Measurements from ENCODE around the gene SYP. TPM values are rescaled to one million over a fixed set of nuclear protein-coding genes. Genes with fewer than 3 reads are reported as not detected.

Gene SYP
- total and polyA plus RNA-seq, 12 donors = 0.59 to 2.9 (median 1.2) TPM

DNA sequence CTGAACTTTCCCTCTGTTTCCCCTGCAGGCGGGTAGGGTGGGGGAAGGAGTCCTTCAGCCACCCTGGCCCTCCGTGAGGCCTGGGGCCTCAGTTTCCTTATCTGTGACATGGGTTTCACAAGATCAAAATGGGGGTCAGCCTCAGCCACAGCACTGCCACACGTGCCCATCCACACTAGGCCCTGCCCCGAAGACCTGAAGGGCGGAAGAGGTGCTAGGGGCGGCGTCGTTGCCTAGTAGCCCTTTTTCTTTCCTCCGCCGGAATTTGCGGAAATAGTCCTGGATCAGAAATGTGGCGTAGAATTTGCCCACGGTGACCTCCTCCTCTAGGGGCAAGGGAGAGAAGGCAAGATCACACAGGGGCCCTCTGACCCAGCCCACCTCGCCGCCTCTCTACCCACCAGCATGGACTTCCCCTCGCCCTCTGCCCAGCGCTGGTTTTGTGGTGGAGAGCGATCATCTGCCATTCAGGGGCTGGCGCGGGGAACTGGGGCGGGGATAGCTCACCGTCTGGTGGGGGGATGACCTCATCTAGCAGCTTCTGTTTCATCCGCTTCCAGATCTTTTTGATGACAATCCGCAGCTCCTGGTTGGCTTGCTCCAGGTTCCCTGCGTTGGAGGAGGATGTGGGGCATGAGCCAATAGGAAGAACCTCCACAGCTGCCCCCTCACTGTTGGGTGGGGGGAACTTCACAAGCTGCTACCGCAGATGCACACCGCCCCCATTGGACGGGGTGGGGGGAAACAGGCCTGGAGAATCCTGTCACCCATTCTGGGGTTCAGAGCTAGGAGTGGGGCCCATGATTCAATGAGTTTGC is 9.7 kb upstream of the SYP start:
- WGBS, 2 donors = 21 to 24% methylated on average over 28 of the region's 28 CpGs
- TF ChIP-seq, protein P1, sequence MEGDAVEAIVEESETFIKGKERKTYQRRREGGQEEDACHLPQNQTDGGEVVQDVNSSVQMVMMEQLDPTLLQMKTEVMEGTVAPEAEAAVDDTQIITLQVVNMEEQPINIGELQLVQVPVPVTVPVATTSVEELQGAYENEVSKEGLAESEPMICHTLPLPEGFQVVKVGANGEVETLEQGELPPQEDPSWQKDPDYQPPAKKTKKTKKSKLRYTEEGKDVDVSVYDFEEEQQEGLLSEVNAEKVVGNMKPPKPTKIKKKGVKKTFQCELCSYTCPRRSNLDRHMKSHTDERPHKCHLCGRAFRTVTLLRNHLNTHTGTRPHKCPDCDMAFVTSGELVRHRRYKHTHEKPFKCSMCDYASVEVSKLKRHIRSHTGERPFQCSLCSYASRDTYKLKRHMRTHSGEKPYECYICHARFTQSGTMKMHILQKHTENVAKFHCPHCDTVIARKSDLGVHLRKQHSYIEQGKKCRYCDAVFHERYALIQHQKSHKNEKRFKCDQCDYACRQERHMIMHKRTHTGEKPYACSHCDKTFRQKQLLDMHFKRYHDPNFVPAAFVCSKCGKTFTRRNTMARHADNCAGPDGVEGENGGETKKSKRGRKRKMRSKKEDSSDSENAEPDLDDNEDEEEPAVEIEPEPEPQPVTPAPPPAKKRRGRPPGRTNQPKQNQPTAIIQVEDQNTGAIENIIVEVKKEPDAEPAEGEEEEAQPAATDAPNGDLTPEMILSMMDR (IDR thresholded peaks at IDR 0.05) = peak in 2 of 9 donors; percentile 6
- H3K27me3 ChIP-seq = peaks cover 0 to 26% (median 0%) of the 10 kb centered on the region in 7 donors
- H3K36me3 ChIP-seq = no peaks in the 10 kb centered on the region
- ATAC-seq (peak in 5 of 8 donors; percentile 38 to 88 (median 56)), DNase-seq (no peak)
- intact Hi-C loops (cut with DNase I) = no loop called here
- H3K27ac ChIP-seq = no peak overlapping the region
- no peaks in the 10 kb centered on the region for H3K9me3 ChIP-seq
- peak overlapping the region in 5 of 10 donors; percentile 7 to 31 (median 25) for H3K4me3 ChIP-seq
- H3K4me1 ChIP-seq = no peaks in the 10 kb centered on the region

GRCh38 chrX:49208399-49208798 is 8.4 kb upstream of the SYP start:
- ATAC-seq = no peak
- Histone ChIP-seq H3K27me3 (peaks cover 0 to 26% (median 0%) of the 10 kb centered on the region in 7 donors), H3K36me3 (no peaks in the 10 kb centered on the region), H3K4me1 (no peaks in the 10 kb centered on the region), H3K9me3 (no peaks in the 10 kb centered on the region), H3K4me3 (no peak overlapping the region), H3K27ac (no peak overlapping the region)
- TF ChIP-seq, protein P1 (IDR thresholded peaks at IDR 0.05) = no peak
- no peak for DNase-seq
- WGBS, 2 donors = 89 to 96% methylated on average over 5 of the region's 5 CpGs
- intact Hi-C loops (cut with DNase I) = no loop called here

GRCh38 chrX:49206543-49206942 is 6.5 kb upstream of the SYP start:
- H3K4me3 ChIP-seq = no peak overlapping the region
- peaks cover 0 to 26% (median 0%) of the 10 kb centered on the region in 7 donors for H3K27me3 ChIP-seq
- no peaks in the 10 kb centered on the region for H3K36me3 ChIP-seq
- TF ChIP-seq, protein P1 (IDR thresholded peaks at IDR 0.05) = no peak
- H3K4me1 ChIP-seq = no peaks in the 10 kb centered on the region
- DNase-seq = no peak
- WGBS, 2 donors = 82 to 89% methylated on average over 5 to 8 of the region's 8 CpGs
- ATAC-seq = no peak
- intact Hi-C loops (cut with DNase I) = no loop called here
- no peak overlapping the region for H3K27ac ChIP-seq
- H3K9me3 ChIP-seq = no peaks in the 10 kb centered on the region

- Histone ChIP-seq H3K9me3 (no peaks in the 10 kb centered on the region), H3K27ac (no peak overlapping the region), H3K27me3 (peaks cover 0 to 26% (median 0%) of the 10 kb centered on the region in 7 donors), H3K36me3 (no peaks in the 10 kb centered on the region), H3K4me3 (no peak overlapping the region), H3K4me1 (peaks cover 0 to 5% (median 0%) of the 10 kb centered on the region in 9 donors)
- intact Hi-C loops (cut with DNase I) = no loop called here
- no peak for DNase-seq
- 77 to 92% methylated on average over 9 to 13 of the region's 13 CpGs for WGBS, 2 donors
- no peak for ATAC-seq
- TF ChIP-seq, protein P1 (IDR thresholded peaks at IDR 0.05) = no peak
Measured at GRCh38 chrX:49205443-49205842, 5.5 kb upstream of the SYP start.
